Activated CD4-positive, alpha-beta T cell treated with anti-CD3 and anti-CD28 coated beads, Interleukin-2, Interleukin-6, amounts not matched to agents 100 ng/mL and 50 ng/mL, durations not matched to agents 16 hours and 8 hours (primary cell): ENCODE data around the gene TMEM185B.
"Not testable (repeated sequence)": the region's sequence is repeated elsewhere in the genome, so short reads cannot be mapped to it uniquely, and the experiment has no call there.

Source experiments
- DNase-seq: peaks from one replicate; pipeline ENCODE4 v3.0.0-alpha.2; 2020

The TMEM185B gene

DNA sequence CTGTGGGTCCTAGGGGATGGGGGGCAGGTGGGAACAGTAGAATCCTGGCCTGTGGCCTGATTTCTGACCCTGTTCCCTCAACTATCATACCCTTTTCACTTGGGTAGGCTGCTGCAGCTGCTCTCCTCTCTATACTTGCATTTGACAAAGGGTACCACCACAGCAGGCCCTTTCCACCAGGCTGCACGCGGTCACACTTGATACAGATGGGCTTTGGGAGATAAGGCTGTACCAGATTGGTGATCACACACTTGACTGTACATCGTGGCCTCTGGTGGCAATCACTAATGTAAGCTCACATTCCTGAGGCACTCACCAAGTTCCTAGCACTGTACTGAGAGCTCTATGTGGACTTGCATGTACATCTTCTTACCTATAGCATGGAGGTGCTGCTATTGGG is 27.9 kb upstream of the TMEM185B start:
- no peak for DNase-seq

DNA sequence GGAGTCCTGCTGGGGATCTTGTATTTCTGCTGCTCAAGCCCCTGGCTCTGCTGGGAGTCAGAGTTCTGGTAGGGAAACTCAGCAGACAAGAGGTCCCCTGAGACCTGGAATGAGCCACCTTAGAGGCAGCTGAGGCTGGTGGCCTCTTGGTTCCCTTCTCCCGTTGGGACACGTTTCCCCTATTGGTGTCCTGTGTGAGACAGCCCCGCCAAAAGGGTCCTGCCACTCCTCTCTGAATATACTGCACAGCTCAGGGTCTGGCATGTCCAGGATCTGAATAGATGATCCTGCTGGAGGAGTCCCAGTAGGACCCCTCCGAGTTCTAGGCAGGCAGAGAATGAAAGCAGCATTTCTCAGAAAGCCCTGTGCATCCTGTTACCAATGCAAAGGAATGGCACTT is 27.4 kb upstream of the TMEM185B start:
- no peak for DNase-seq

GRCh38 chr2:120247851-120248250 is 24.7 kb upstream of the TMEM185B start:
- DNase-seq = no peak

DNA sequence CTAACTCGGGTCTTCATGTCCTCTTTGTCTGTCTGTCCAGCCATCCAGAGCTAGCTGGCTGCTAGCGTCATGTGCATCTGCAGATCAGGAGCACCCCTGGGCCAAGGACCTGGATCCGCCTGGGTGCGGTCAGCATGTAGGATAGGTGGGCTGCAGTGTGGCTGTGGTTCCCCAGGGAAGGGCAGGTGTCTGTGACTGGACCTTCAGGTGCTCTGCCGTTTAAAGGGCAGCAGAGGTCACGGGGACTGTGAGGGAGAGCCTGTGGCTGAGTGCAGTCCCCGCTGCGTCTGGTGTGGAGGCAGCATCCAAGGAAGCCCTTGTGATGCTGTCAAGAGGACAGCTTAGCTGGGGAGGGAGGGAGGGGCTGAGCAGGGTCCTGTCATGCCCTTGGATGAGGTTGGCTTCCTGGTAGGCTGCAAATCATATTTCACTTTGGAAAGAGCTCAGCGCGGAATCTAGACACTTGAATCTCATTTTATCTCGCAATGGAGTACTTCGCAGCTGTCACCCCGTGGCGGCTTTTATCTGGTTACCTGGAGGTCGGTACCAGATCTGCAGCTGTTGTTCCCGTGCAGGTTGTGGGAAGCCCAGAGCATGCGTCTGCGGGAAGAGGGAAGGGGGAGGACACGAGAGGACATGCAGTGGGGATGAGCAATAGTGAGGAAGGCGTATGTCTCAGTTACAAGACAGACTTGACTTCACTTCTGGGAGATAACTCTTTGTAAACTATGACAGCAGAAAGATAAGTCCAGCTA is 23.5 kb upstream of the TMEM185B start:
- no peak for DNase-seq

DNA sequence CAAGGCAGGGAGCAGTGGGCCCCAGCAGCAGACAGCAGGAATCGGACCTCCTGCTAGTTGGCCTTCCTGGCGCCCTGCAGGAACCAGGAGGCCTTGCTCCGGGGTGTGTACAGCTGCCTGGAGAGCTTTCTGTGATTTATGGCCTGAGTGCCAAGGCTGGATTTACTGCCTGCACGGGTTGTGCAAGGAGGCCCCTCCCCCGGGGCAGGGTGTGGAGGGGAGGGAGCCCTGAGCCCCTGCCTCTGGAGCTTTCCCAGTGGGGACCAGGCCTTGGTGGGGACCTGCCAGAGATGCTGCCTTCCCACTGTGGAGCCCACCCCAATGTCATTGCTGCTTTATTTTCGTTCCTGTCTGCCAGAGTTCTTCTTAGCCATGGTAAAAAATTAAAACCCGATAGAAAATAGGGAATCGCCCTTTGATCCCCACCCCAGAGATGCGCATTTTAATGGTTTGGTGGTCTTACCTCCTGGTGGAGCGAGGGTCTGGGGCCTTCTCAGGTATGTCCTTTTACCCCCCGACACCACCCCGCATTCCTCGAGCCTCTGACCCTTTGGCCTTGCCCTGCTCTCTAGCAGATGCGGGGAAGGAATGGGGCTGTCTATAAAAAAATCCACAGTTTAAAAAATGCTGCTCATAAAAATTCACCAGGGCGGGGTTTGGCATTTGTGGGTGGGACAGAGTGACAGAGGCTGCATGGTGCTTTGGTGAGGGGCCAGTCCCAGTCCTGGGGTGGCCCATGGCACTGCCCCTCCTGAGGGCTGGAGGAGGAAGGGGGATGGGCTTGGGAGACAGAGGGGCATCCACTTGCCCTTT is 22.5 kb upstream of the TMEM185B start:
- no peak for DNase-seq

DNA sequence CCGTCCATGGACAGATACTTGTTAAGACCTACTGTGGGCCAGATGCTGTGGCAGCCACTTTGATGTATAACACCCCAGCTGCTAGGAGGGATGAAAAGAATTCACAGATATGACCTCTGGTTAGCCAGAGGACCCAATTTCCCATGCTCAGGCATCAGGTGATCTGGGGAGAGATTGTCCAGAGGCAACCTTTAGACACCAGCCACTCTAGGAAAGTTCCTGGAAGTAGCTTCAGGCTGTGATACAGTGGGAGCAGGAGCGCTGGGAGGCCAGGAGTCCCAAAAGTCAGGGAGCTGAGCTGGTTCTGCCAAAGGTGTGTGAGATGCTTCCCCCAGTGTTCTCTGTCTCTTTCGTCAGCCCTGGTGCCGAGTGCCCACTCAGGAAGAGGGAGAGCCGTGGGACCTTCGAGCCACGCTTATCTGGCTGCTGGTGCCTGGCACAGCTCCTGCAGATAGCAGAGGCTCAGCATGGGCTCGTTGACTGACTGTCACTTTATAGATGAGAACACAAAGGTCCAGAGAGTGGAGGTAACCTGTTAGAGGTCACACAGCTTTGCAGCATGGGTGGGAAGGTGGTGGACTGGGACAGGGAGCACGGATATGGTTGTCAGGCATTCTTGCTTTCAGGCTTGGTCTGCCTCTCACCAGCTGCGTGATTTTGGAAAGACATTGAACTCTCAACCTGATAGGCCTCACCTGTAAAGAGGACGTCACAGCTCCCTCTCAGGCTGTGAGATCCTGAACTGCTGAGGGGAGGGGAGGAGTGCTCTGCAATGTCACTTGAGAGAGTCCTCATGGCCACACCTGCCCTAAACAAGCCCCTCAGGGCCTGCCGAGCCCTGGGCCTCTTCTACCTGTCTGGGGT is 21.7 kb upstream of the TMEM185B start:
- no peak for DNase-seq

DNA sequence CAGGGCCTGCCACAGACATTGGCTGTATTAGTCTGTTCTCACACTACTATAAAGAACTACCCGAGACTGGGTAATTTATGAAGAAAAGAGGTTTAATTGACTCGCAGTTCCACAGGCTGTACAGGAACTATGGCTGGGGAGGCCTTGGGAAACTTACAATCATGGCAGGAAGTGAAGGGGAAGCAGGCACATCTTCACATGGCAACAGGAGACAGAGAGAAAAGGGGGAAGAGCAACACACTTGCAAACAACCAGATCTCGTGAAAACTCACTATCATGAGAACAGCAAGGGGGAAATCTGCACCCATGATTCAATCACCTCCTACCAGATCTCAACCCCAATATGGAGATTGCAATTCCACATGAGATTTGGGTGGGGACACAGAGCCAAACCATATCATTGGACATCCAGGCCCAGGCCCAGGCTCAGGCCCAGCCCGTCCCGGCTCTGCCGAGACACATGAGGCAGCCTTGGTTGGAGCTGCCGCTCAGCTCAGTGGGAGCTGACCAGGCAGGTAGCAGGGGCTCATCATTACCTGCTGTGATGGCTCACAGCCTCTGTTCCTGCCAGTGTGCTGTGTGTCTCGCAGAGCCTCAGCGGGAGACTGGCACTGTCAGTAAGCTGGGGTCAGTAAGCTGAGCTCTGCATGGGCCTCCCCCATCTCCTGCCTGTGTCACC is 20.8 kb upstream of the TMEM185B start:
- no peak for DNase-seq

DNA sequence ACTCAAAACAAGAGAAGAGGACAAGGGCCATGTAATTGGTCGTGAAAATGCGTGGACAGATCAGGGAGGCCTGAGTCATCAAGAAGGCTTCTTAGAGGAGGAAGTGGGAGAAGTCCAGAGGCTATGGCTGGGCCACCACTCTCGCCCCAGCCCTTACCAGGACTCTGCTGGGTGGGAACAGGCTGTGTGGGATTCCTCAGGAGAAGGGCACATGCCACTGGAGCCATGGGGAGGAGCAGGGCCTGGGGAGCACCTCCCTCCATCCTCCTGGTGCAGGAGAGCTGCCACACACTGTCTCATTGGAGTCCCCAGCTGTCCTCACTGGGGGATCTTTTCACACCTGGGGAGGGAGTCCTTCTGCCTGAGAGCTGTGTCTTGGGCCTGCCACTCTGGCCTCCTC is 20.0 kb upstream of the TMEM185B start:
- no peak for DNase-seq

GRCh38 chr2:120241684-120242083 is 18.5 kb upstream of the TMEM185B start:
- no peak for DNase-seq

DNA sequence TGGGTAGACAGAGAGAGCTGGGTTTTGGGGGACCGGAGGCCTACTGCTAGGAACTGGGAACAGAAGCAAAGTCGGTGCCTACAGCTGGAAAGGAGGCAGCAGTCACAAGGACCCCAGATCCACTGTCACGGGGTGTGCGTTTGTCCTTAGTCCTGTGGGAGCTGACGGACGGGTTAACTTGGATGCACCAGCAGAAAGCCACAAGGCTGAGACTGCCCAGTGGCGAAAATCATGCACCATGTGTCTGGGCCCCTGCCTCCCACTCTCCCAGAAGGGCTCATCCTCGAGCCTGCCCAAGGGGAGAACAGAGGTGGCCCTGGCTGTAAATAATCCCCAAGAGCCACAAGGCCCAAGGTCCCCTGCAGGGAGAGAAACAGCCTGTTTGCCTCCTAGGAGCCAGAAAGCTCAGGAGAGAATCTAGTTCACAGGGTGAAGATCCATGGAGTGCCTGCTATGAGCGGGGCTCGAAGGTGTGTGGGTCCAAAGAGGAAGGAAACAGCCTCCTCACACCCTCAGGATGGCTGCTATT is 17.8 kb upstream of the TMEM185B start:
- no peak for DNase-seq

GRCh38 chr2:120239488-120240287 is 16.5 kb upstream of the TMEM185B start:
- no peak for DNase-seq

DNA sequence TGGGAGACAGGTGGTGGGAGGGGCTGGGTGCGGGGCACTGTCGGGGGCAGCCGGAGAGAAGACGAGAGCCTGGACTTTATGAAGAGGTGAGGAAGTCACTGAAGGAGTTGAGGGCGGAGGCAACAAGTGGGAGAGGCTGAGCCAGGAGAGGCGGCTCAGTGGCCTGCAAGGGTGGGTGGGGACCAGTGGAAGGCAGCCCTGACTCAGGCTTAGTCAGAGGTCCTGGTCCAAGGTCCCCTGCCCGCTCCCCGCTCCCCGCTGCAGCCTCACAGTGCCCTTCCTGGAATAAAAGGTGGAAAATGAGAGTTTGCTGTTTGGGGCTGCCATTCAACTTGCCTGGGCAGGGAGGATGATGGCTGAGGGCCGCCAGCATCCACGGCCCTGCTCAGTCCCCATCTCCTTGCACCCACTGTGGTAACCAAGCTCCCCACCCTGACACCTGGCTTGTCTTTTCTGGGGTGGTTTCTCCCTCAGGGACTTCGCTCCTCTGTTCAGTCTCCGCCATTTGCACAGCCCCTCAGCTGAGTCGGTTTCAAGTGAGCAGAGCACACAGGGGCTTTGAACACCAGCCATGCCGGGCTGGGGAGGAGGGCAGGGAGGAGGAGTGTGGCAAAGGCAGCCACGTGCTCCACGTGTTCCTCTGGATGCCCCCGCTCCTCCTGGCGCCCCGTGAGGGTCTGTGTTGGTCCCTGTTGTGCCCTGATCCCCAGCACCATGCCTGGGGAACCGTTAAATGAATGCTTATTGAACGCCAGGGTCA is 15.7 kb upstream of the TMEM185B start:
- DNase-seq = no peak

DNA sequence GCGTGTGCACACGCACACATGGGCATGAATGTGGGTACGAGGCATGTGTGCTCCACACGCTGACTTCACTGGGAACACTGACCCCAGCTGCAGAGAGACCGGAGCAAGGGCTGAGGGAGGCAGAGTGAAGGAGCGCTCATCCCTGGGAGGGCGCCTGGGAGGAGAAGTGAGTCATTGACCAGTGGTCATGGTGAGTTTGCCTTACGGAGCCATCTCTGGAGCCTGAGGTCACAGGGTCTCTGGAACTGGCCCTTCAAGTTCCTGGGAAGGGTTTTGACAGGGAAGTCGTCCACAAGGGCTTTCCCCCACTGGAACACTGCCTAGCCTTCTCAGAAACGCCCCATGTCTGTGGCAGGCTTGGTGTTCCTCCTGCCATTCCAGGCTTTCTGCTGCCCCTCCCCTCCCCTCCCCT is 14.3 kb upstream of the TMEM185B start:
- DNase-seq = no peak

DNA sequence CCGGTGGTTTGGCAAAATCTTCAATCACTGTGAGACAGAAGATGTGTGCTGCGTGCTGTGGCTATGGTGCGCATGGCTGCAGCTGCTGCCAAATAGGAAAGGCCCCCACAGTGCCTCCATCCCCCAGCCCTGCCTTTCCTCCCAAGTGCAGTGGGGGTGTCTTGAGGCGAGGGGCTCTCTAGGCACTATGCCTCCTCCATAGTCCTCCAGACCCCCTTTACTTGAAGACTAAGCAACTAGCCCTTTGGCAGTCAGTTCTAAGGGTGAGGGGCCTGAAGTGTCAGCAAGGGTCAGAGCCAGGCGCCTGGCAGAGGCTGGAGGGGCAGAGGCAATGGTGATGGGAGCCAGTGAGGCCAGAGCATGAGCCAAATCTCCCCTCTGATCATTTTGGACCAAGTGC is 13.6 kb upstream of the TMEM185B start:
- no peak for DNase-seq

DNA sequence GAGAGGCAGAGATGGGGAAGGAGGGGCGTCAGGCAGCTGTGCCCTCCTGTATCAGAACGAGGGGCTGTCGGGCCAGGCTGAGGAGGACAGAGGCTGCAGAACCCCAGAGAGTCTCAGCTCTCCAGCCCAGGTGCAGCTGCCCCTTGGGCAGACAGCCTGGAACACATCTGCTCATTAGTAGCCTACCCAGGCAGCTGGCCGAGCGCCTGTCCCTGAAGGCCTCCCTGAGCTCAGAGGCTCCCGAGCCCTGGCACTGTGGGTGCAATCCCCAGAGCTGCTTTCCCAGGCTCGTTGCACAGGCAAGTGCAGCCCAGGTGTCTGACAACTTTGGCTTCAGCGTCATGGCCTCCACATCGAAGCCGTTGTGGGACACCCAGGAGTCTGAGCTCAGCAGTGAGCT is 13.1 kb upstream of the TMEM185B start:
- DNase-seq = no peak

- no peak for DNase-seq
Measured at GRCh38 chr2:120235681-120236080, 12.5 kb upstream of the TMEM185B start.

- DNase-seq = not testable (repeated sequence)
Measured at GRCh38 chr2:120235158-120235557, 12.0 kb upstream of the TMEM185B start.

DNA sequence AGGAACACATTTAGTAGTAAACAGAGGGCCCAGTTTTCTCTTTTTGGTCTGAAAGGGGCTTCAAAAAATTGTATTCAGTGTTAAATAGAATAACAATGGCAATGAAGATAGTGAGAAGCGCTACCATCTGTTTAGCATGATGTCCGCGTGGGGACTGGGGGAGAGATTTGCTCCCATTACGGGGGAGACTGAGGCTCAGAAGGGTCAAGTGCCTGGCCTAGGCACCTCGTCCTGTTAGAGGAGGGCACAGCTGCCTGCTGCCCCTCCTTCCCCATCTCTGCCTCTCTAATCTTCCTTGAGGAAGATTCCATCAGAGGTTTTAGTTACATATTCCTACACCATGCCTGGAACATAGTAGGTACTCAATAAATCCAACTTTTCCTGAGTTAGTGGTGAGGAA is 10.1 kb upstream of the TMEM185B start:
- no peak for DNase-seq

DNA sequence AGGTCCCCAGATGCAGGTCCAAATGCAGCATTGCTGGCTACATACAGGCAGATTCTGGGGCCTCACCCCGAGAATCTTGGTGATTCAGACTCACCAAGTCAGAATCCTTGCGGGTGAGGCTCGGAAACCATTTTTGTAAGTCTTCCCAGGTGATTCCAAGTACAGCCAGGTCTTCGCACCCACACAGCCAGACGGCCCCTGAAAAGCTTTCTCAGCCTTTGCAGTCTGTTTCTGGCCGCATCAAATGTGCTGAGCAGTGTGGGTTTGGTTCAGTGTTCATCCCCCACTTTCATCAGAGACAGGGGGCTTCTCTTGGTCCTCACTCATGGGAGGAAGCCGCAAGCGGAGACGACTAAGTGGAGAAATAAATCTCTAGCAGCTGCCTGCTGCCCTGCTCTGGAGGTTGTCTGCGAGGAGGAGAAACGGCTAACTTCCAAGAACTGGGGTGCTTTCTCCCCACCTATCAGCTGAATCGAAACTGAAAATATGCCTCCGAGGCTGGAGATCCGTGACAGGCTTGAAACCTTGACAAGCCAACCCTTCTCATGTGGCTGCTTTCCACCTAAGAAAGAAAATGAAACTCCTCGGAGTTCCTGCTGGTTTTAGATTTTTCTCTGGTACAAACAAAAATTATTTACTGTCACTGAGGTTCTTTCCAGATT is 8.9 kb upstream of the TMEM185B start:
- peak; percentile 94 for DNase-seq

DNA sequence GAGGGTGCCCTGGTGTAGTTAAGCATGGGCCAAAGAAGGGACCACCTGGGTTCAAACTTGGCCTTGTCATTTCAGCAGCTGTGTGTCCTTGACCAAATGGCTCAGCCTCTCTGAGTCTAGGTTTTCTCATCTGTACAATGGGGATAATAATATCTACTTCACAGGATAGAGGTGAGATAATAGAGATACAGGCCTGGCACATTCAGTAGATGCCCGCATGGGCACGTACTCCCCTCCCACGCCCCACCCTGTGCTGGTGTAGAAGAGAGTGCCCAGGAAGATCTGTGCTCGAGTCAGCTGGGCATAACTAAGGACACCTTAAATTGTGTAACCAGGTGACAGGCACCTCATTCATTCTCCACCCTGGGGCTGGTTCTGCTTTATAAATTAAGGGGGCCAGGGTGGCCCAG is 8.4 kb upstream of the TMEM185B start:
- peak; percentile 54 for DNase-seq
